Trophoblast cell (in vitro differentiated cells and primary cell): Measurements from ENCODE around the gene RARA.
"Not testable (repeated sequence)": the region's sequence is repeated elsewhere in the genome, so short reads cannot be mapped to it uniquely, and the experiment has no call there.

ENCODE experiments used
- DNase-seq, 2 donors: peaks; one replicate each; pipeline ENCODE4 v3.0.0-alpha.2; 2016
- H2AFZ ChIP-seq: 2 replicates; pipeline ENCODE4 v1.6.1; 2013; ENCODE audit warnings: low read length, moderate library complexity, mild to moderate bottlenecking; ENCODE audit not compliant: insufficient read depth, poor library complexity
- H2AK5ac ChIP-seq: 2 replicates; pipeline ENCODE4 v1.6.1; 2013; ENCODE audit warnings: mild to moderate bottlenecking, low read length
- H2BK120ac ChIP-seq: 2 replicates; pipeline ENCODE4 v1.6.1; 2013; ENCODE audit warnings: low read length, mild to moderate bottlenecking, moderate library complexity; ENCODE audit not compliant: insufficient read depth, poor library complexity
- H2BK12ac ChIP-seq: 2 replicates; pipeline ENCODE4 v1.6.1; 2013; ENCODE audit warnings: mild to moderate bottlenecking, low read length, moderate library complexity
- H2BK5ac ChIP-seq: 2 replicates; pipeline ENCODE4 v1.6.1; 2013; ENCODE audit warnings: low read length, low read depth, moderate library complexity, mild to moderate bottlenecking; ENCODE audit not compliant: poor library complexity
- H3K14ac ChIP-seq: 2 replicates; pipeline ENCODE4 v1.6.1; 2013; ENCODE audit warnings: mild to moderate bottlenecking, low read length
- H3K18ac ChIP-seq: 2 replicates; pipeline ENCODE4 v1.6.1; 2013; ENCODE audit warnings: mild to moderate bottlenecking, low read length
- H3K23ac ChIP-seq: 2 replicates; pipeline ENCODE4 v1.6.1; 2013; ENCODE audit warnings: low read length
- H3K27ac ChIP-seq: 2 replicates; pipeline ENCODE4 v1.5.1; 2013; ENCODE audit warnings: low read depth, mild to moderate bottlenecking, inconsistent platforms, low read length, moderate library complexity
- H3K27me3 ChIP-seq: 2 replicates; pipeline ENCODE4 v1.6.1; 2013; ENCODE audit warnings: inconsistent platforms, mild to moderate bottlenecking, low read length, moderate library complexity; ENCODE audit not compliant: insufficient read depth
- H3K36me3 ChIP-seq, 2 experiments: 1 replicate in 1 of 2; 2 replicates in 1 of 2; pipeline ENCODE4 v1.6.1; 2013; ENCODE audit warnings: low read length in 2 of 2, mild to moderate bottlenecking in 2 of 2, moderate library complexity in 1 of 2; ENCODE audit not compliant: insufficient read depth in 2 of 2, control insufficient read depth in 1 of 2
- H3K4ac ChIP-seq: 2 replicates; pipeline ENCODE4 v1.6.1; 2013; ENCODE audit warnings: low read depth, mild to moderate bottlenecking, low read length, moderate library complexity
- H3K4me1 ChIP-seq, 2 experiments: 1 replicate in 1 of 2; 2 replicates in 1 of 2; pipeline ENCODE4 v1.6.1; 2013; ENCODE audit warnings: low read length in 2 of 2, mild to moderate bottlenecking in 2 of 2, moderate library complexity in 1 of 2; ENCODE audit not compliant: insufficient read depth in 2 of 2, control insufficient read depth in 1 of 2
- H3K4me2 ChIP-seq: 2 replicates; pipeline ENCODE4 v1.6.1; 2013; ENCODE audit warnings: inconsistent platforms, mild to moderate bottlenecking, low read length, moderate library complexity
- H3K4me3 ChIP-seq: 2 replicates; pipeline ENCODE4 v1.5.1; 2013; ENCODE audit warnings: mild to moderate bottlenecking, low read depth, low read length, inconsistent platforms
- H3K79me1 ChIP-seq: one replicate; pipeline ENCODE4 v1.6.1; 2013; ENCODE audit warnings: low read length
- H3K79me2 ChIP-seq: 2 replicates; pipeline ENCODE4 v1.6.1; 2013; ENCODE audit warnings: low read length, mild to moderate bottlenecking; ENCODE audit not compliant: control insufficient read depth, insufficient read depth, poor library complexity
- H3K9ac ChIP-seq: 2 replicates; pipeline ENCODE4 v1.6.1; 2013; ENCODE audit warnings: mild to moderate bottlenecking, low read length
- H3K9me3 ChIP-seq: 2 replicates; pipeline ENCODE4 v1.6.1; 2013; ENCODE audit warnings: low read depth, mild to moderate bottlenecking, control low read depth, inconsistent platforms, low read length; ENCODE audit not compliant: insufficient read depth
- H4K12ac ChIP-seq: 2 replicates; pipeline ENCODE4 v1.6.1; 2013; ENCODE audit warnings: low read depth, mild to moderate bottlenecking, low read length, moderate library complexity
- H4K8ac ChIP-seq: 2 replicates; pipeline ENCODE4 v1.6.1; 2013; ENCODE audit warnings: low read depth, mild to moderate bottlenecking, low read length, moderate library complexity
- H4K91ac ChIP-seq: one replicate; pipeline ENCODE4 v1.6.1; 2013; ENCODE audit warnings: low read depth, mild to moderate bottlenecking, low read length, moderate library complexity
- WGBS: extraction: QIAGEN DNeasy Blood & Tissue Kit; methylation state at CpG from one replicate; pipeline ENCODE4 v1.1.7; 2013; ENCODE audit warnings: missing lambda C conversion rate; ENCODE audit not compliant: insufficient read length, insufficient coverage; ENCODE audit errors: extremely low coverage; 5-methylcytosine and 5-hydroxymethylcytosine counted together

Gene RARA

GRCh38 chr17:40303708-40304551 is 5.0 kb upstream of the RARA start:
- Histone ChIP-seq H3K4ac (no peak overlapping the region), H3K4me1 (peaks cover 11 to 16% of the 10 kb centered on the region in 2 experiments), H3K27ac (no peak overlapping the region), H3K36me3 (peaks cover 6 to 25% of the 10 kb centered on the region in 2 experiments), H3K18ac (no peak overlapping the region), H2BK12ac (no peak overlapping the region), H4K12ac (no peak overlapping the region), H4K91ac (no peak overlapping the region), H3K27me3 (no peaks in the 10 kb centered on the region), H2BK120ac (no peak overlapping the region), H2BK5ac (no peak overlapping the region), H3K9me3 (no peaks in the 10 kb centered on the region), H3K9ac (no peak overlapping the region), H3K14ac (no peak overlapping the region), H3K4me2 (no peak overlapping the region), H4K8ac (no peak overlapping the region), H2AFZ (no peak overlapping the region), H3K79me1 (no peaks in the 10 kb centered on the region), H3K79me2 (no peaks in the 10 kb centered on the region), H3K4me3 (no peak overlapping the region), H2AK5ac (no peak overlapping the region), H3K23ac (no peak overlapping the region)
- WGBS, result no CpG with 5 or more reads among the region's 5 CpGs
- DNase-seq, result no peak

- not testable (repeated sequence) for H4K8ac ChIP-seq, H3K18ac ChIP-seq, H3K4ac ChIP-seq, H3K4me2 ChIP-seq, H2BK120ac ChIP-seq, H2AFZ ChIP-seq, H2BK12ac ChIP-seq, H2BK5ac ChIP-seq, H3K23ac ChIP-seq, H2AK5ac ChIP-seq, H3K4me3 ChIP-seq, H3K27me3 ChIP-seq, H3K27ac ChIP-seq, H3K79me2 ChIP-seq, H3K14ac ChIP-seq, H4K91ac ChIP-seq, H4K12ac ChIP-seq, H3K9me3 ChIP-seq, H3K79me1 ChIP-seq, H3K9ac ChIP-seq
- H3K4me1 ChIP-seq, result peaks cover 13 to 19% of the 10 kb centered on the region in 2 experiments
- DNase-seq, result peak; percentile 93 to 96
- WGBS, result no CpG with 5 or more reads among the region's 5 CpGs
- H3K36me3 ChIP-seq, result peaks cover 6 to 21% of the 10 kb centered on the region in 2 experiments
These were observed 4.5 kb upstream of the RARA start for GRCh38 chr17:40304552-40304863.

- not testable (repeated sequence) for H3K9ac ChIP-seq, H2BK5ac ChIP-seq
These were observed 4.1 kb upstream of the RARA start for GRCh38 chr17:40304866-40305265.

GRCh38 chr17:40306395-40306794 is 2.6 kb upstream of the RARA start:
- H2AK5ac ChIP-seq, result no peak overlapping the region
- H2BK120ac ChIP-seq, result no peak overlapping the region
- no peak overlapping the region for H3K14ac ChIP-seq
- H3K4me2 ChIP-seq, result no peak overlapping the region
- DNase-seq, result peak; percentile 48 to 88
- no peaks in the 10 kb centered on the region for H3K79me2 ChIP-seq
- H3K9ac ChIP-seq, result no peak overlapping the region
- no peak overlapping the region for H2BK5ac ChIP-seq
- H3K23ac ChIP-seq, result no peak overlapping the region
- no peak overlapping the region for H2AFZ ChIP-seq
- H3K18ac ChIP-seq, result no peak overlapping the region
- no peak overlapping the region for H3K4me3 ChIP-seq
- no peak overlapping the region for H3K4ac ChIP-seq
- peaks cover 6 to 11% of the 10 kb centered on the region in 2 experiments for H3K36me3 ChIP-seq
- no peak overlapping the region for H2BK12ac ChIP-seq
- H4K91ac ChIP-seq, result no peak overlapping the region
- peaks cover 21 to 26% of the 10 kb centered on the region in 2 experiments for H3K4me1 ChIP-seq
- H3K79me1 ChIP-seq, result peaks cover 4% of the 10 kb centered on the region
- WGBS, result no CpG with 5 or more reads among the region's 2 CpGs
- H4K12ac ChIP-seq, result no peak overlapping the region
- H3K27ac ChIP-seq, result no peak overlapping the region
- no peak overlapping the region for H4K8ac ChIP-seq
- no peaks in the 10 kb centered on the region for H3K27me3 ChIP-seq
- H3K9me3 ChIP-seq, result no peaks in the 10 kb centered on the region

More at GRCh38 chr17:40304866-40305265, 4.1 kb upstream of the RARA start:
- not testable (repeated sequence) for H3K4ac ChIP-seq, H4K91ac ChIP-seq, H2BK12ac ChIP-seq, H4K12ac ChIP-seq, H3K79me1 ChIP-seq, H3K14ac ChIP-seq, H2AFZ ChIP-seq, H3K23ac ChIP-seq, H3K79me2 ChIP-seq, H3K27ac ChIP-seq, H2BK120ac ChIP-seq, H2AK5ac ChIP-seq, H3K9me3 ChIP-seq, H4K8ac ChIP-seq, H3K18ac ChIP-seq, H3K4me3 ChIP-seq, H3K27me3 ChIP-seq, H3K4me2 ChIP-seq
- peaks cover 6 to 19% of the 10 kb centered on the region in 2 experiments for H3K36me3 ChIP-seq
- peaks cover 16 to 22% of the 10 kb centered on the region in 2 experiments for H3K4me1 ChIP-seq
- WGBS, result no CpG with 5 or more reads among the region's 5 CpGs
- peak; percentile 75 to 77 for DNase-seq
